HEK293T (cell line): ENCODE measurements around the gene TMEM61.

ENCODE experiments used
- CTCF ChIA-PET: fragments of 350-600 bp; formaldehyde crosslinking; extraction: SDS; loops from one replicate; lab custom pipeline; 2021; ENCODE audit warnings: antibody characterized with exemption, inconsistent platforms; lab: Yijun Ruan, JAX
- POLR2A ChIA-PET: fragments of 350-600 bp; formaldehyde crosslinking; extraction: SDS; loops from one replicate; lab custom pipeline; 2020; ENCODE audit warnings: antibody characterized with exemption, inconsistent platforms; lab: Yijun Ruan, JAX
- DNase-seq: peaks from one replicate; pipeline ENCODE4 v3.0.0; 2012; ENCODE audit warnings: mixed read lengths; ENCODE audit errors: extremely low spot score
- ARNT ChIP-seq: fragments of 450-650 bp; IDR thresholded peaks from 2 replicates; pipeline ENCODE4 v1.6.1; 2017; ENCODE audit warnings: mild to moderate bottlenecking
- BHLHE40 ChIP-seq: fragments of 450-650 bp; IDR thresholded peaks from 2 replicates; pipeline ENCODE4 v1.6.1; 2016; ENCODE audit warnings: mild to moderate bottlenecking, moderate library complexity, borderline replicate concordance
- CTBP1 ChIP-seq: fragments of 450-650 bp; IDR thresholded peaks from 2 replicates; pipeline ENCODE4 v1.6.1; 2016; ENCODE audit warnings: borderline replicate concordance
- ELF4 ChIP-seq: fragments of 450-650 bp; IDR thresholded peaks from 2 replicates; pipeline ENCODE4 v1.6.1; 2017; ENCODE audit warnings: antibody characterized with exemption
- FOXA1 ChIP-seq: fragments of 450-650 bp; IDR thresholded peaks from 2 replicates; pipeline ENCODE4 v1.6.1; 2016; ENCODE audit warnings: mild to moderate bottlenecking
- FOXK2 ChIP-seq: fragments of 450-650 bp; IDR thresholded peaks from 2 replicates; pipeline ENCODE4 v1.6.1; 2016; ENCODE audit warnings: mild to moderate bottlenecking
- FOXM1 ChIP-seq: fragments of 450-650 bp; IDR thresholded peaks from 2 replicates; pipeline ENCODE4 v1.6.1; 2017; ENCODE audit warnings: mild to moderate bottlenecking, borderline replicate concordance
- HDGF ChIP-seq: fragments of 450-650 bp; IDR thresholded peaks from 2 replicates; pipeline ENCODE4 v1.6.1; 2017; ENCODE audit warnings: antibody characterized with exemption, borderline replicate concordance
- L3MBTL2 ChIP-seq: fragments of 450-650 bp; conservative IDR thresholded peaks from 2 replicates; pipeline ENCODE4 v1.6.1; 2016; ENCODE audit warnings: mild to moderate bottlenecking
- LEF1 ChIP-seq: fragments of 450-650 bp; IDR thresholded peaks from 2 replicates; pipeline ENCODE4 v1.6.1; 2017; ENCODE audit warnings: mild to moderate bottlenecking, borderline replicate concordance
- NFRKB ChIP-seq: fragments of 450-650 bp; IDR thresholded peaks from 2 replicates; pipeline ENCODE4 v1.6.1; 2016; ENCODE audit warnings: mild to moderate bottlenecking, moderate library complexity
- PKNOX1 ChIP-seq: fragments of 450-650 bp; IDR thresholded peaks from 2 replicates; pipeline ENCODE4 v1.6.1; 2016
- SP1 ChIP-seq: fragments of 450-650 bp; IDR thresholded peaks from 2 replicates; pipeline ENCODE4 v1.6.1; 2017
- SUZ12 ChIP-seq: fragments of 450-650 bp; IDR thresholded peaks from 2 replicates; pipeline ENCODE4 v1.6.1; 2016; ENCODE audit warnings: mild to moderate bottlenecking
- TARDBP ChIP-seq: fragments of 450-650 bp; IDR thresholded peaks from 2 replicates; pipeline ENCODE4 v1.6.1; 2016
- ZNF384 ChIP-seq: fragments of 450-650 bp; IDR thresholded peaks from 2 replicates; pipeline ENCODE4 v1.6.1; 2016

Gene TMEM61

DNA sequence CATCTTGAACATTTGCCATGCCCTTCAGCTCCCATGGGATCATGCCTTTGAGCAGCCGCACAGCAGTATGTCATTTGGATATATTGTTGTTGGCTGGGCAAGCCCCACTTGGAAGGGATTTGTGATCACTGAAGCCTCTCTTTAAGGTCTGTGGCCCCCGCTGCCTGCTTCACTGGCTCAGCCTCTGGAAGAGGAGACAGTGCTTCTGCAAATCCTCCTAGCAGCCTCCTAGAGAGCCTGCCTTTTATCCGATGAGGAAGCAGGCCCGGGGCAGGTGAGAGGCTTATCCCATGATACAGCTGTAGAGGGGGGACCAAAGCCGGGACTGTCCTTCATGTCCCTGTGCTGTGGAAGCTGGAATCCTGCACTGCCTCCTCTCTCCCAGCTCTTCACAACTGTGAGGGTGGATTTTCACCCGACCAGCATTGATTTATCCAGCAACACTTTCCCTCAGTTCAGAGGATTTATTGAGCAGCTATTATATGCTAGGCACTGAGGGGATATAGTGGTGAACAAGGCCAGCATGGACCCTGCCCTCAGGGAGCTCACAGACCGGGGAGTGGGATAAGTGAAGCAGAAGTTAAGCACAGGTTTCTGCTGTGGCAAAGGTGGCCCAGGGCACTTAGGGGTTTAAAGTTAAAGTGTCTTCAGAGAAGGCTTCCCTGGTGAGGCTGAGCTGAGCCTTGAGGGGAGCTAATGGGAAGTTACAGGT, 3.9 kb downstream of the TMEM61 start:
- DNase-seq, result no peak
- ChIA-PET CTCF (interaction anchor here (1.1 kb wide), 1 partner anchor 34 kb away, joined by 4 read pairs; no protein-coding TSS in a partner anchor), POLR2A (no interaction called here)
- TF ChIP-seq SUZ12, result no peak
- TF ChIP-seq SP1, result no peak
- no peak for TF ChIP-seq ARNT
- no peak for TF ChIP-seq NFRKB
- TF ChIP-seq HDGF, result no peak
- no peak for TF ChIP-seq TARDBP
- no peak for TF ChIP-seq ELF4
- TF ChIP-seq PKNOX1, result no peak
- TF ChIP-seq LEF1, result no peak
- no peak for TF ChIP-seq FOXM1
- TF ChIP-seq CTBP1, result no peak
- TF ChIP-seq FOXA1, result no peak
- TF ChIP-seq ZNF384, result no peak
- no peak for TF ChIP-seq FOXK2

GRCh38 chr1:54985556-54985955, 5.1 kb downstream of the TMEM61 start:
- no peak for TF ChIP-seq LEF1
- TF ChIP-seq PKNOX1, result no peak
- no peak for TF ChIP-seq HDGF
- no peak for TF ChIP-seq FOXK2
- TF ChIP-seq SP1, result no peak
- TF ChIP-seq ARNT, result no peak
- TF ChIP-seq ELF4, result no peak
- no peak for DNase-seq
- POLR2A ChIA-PET, result no interaction called here
- CTCF ChIA-PET, result interaction anchor here (1.1 kb wide), 1 partner anchor 11 kb away, joined by 3 read pairs; no protein-coding TSS in a partner anchor

DNA sequence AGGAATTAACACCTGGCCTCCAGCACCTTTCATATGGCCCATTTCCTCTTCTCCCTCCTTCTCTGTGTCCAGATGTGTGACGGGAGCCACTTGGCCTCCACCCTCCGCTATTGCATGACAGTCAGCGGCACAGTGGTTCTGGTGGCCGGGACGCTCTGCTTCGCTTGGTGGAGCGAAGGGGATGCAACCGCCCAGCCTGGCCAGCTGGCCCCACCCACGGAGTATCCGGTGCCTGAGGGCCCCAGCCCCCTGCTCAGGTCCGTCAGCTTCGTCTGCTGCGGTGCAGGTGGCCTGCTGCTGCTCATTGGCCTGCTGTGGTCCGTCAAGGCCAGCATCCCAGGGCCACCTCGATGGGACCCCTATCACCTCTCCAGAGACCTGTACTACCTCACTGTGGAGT, 5.6 kb downstream of the TMEM61 start:
- no peak for TF ChIP-seq BHLHE40
- TF ChIP-seq ARNT, result no peak
- no peak for TF ChIP-seq ELF4
- no peak for TF ChIP-seq PKNOX1
- TF ChIP-seq SP1, result no peak
- DNase-seq, result no peak
- CTCF ChIA-PET, result interaction anchor here (1.1 kb wide), 1 partner anchor 10 kb away, joined by 3 read pairs; no protein-coding TSS in a partner anchor

DNA sequence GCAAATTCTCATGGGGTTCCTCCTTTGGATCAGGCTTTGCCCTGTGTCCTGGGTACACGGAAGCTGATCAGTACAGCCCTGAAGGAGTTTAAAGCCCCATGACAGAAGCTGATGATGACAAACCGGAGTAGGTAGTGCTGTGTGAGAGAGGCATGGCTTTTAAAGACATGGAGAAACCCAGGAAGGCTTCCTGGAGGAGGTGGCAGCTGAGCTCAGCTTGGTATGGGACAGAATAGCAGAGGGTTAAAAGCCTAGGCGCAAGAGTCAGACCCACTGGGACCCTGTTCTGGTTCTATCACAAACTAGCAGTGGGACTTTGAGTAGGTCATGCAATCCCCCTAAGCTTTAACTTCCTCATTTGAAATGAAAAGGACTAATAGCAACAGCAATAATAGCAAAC, 6.1 kb downstream of the TMEM61 start:
- no peak for DNase-seq
- ChIA-PET CTCF (no interaction called here), POLR2A (no interaction called here)
- TF ChIP-seq TARDBP (no peak), ZNF384 (no peak), FOXM1 (no peak), BHLHE40 (no peak), ELF4 (no peak), NFRKB (no peak), FOXK2 (no peak), SUZ12 (no peak), ARNT (no peak), PKNOX1 (no peak), HDGF (no peak), SP1 (no peak), LEF1 (no peak), L3MBTL2 (no peak)

More for the DNA sequence above, 5.6 kb downstream of the TMEM61 start:
- POLR2A ChIA-PET, result no interaction called here

GRCh38 chr1:54987427-54987826, 7.0 kb downstream of the TMEM61 start:
- CTCF ChIA-PET, result no interaction called here
- TF ChIP-seq TARDBP (no peak), FOXA1 (no peak), CTBP1 (no peak)
- no peak for DNase-seq

GRCh38 chr1:54987919-54988705, 7.7 kb downstream of the TMEM61 start:
- no peak for DNase-seq
- ChIA-PET CTCF (interaction anchor here (1.6 to 1.7 kb wide), 2 partner anchors 38 to 43 kb away, joined by 5 to 6 read pairs; no protein-coding TSS in a partner anchor), POLR2A (no interaction called here)
- no peak for TF ChIP-seq PKNOX1
- no peak for TF ChIP-seq SP1

More at GRCh38 chr1:54987427-54987826, 7.0 kb downstream of the TMEM61 start:
- POLR2A ChIA-PET, result no interaction called here
